Sigmoid colon (tissue), 7 donors: ENCODE measurements around the gene GPR155. TPM values are rescaled to one million over a fixed set of nuclear protein-coding genes. Genes with fewer than 3 reads are reported as not detected.
"Not testable (repeated sequence)": the region's sequence is repeated elsewhere in the genome, so short reads cannot be mapped to it uniquely, and the experiment has no call there.

Source experiments
- DNase-seq: peaks from one replicate; pipeline ENCODE4 v3.0.0-alpha.2; 2019
- H3K27ac ChIP-seq, 4 donors: fragments of 200-600 bp; sonication (generic); one replicate each; pipeline ENCODE4 v1.5.1; 2016 to 2019; ENCODE audit warnings: mild to moderate bottlenecking in 1 of 4
- H3K27me3 ChIP-seq, 3 donors: fragments of 200-600 bp; sonication (generic); one replicate each; pipeline ENCODE4 v1.5.1; 2019; ENCODE audit warnings: mild to moderate bottlenecking in 1 of 3
- H3K36me3 ChIP-seq, 4 donors: fragments of 200-600 bp; sonication (generic); one replicate each; pipeline ENCODE4 v1.5.1; 2016 to 2019
- H3K4me1 ChIP-seq, 4 donors: fragments of 200-600 bp; sonication (generic); one replicate each; pipeline ENCODE4 v1.5.1; 2017 to 2019
- H3K4me3 ChIP-seq, 4 donors: fragments of 200-600 bp; sonication (generic); one replicate each; pipeline ENCODE4 v1.5.1; 2017 to 2019; ENCODE audit warnings: mild to moderate bottlenecking in 2 of 4, moderate library complexity in 1 of 4
- H3K9me3 ChIP-seq, 4 donors: fragments of 200-600 bp in 3 of 4; sonication (generic) in 3 of 4; one replicate each; pipeline versions ENCODE4 v1.5.1 to v1.6.1; 2013 to 2019
- CTCF ChIP-seq, 4 experiments: fragments of 450-650 bp in 3 of 4; fragments of 200-600 bp in 1 of 4; IDR thresholded peaks; one replicate each; pipeline ENCODE4 v1.5.1; 2016 to 2019; ENCODE audit warnings: antibody characterized with exemption in 4 of 4, mild to moderate bottlenecking in 3 of 4, moderate library complexity in 2 of 4
- EP300 ChIP-seq, 4 donors: sonication (generic); formaldehyde crosslinking; IDR thresholded peaks; one replicate each; pipeline ENCODE4 v1.6.1; 2017; ENCODE audit warnings: antibody characterized with exemption in 4 of 4
- POLR2A ChIP-seq, 2 donors: fragments of 450-650 bp; IDR thresholded peaks; one replicate each; pipeline ENCODE4 v1.6.1; 2016; ENCODE audit warnings: antibody characterized with exemption in 2 of 2, mild to moderate bottlenecking in 2 of 2, moderate library complexity in 2 of 2
- POLR2AphosphoS5 ChIP-seq, 4 donors: sonication (generic); formaldehyde crosslinking; IDR thresholded peaks; one replicate each; pipeline ENCODE4 v1.6.1; 2017; ENCODE audit warnings: antibody characterized with exemption in 4 of 4
- WGBS, 2 donors: extraction: QIAGEN DNeasy Blood & Tissue Kit; methylation state at CpG; one replicate each; pipeline ENCODE4 v1.1.7; 2013; 5-methylcytosine and 5-hydroxymethylcytosine counted together
- intact Hi-C: fragments of 100-400 bp; cut with DNase I; formaldehyde crosslinking; loops from one replicate; pipeline ENCODE4 v1.15.1; 2023
- polyA plus RNA-seq, 3 donors: library from polyadenylated mRNA; stranded (reverse); fragments of 200-250 nt; gene quantifications; one replicate each; pipeline ENCODE4 v1.2.3, GENCODE V29; 2013
- total RNA-seq, 4 donors: library from RNA; depleted of rRNA; stranded (reverse); fragments of >200 nt; gene quantifications; one replicate each; pipeline ENCODE4 v1.1.0, GENCODE V29; 2016
- donor health status: healthy with polysubstance abuse.
- donor health status: Bipolar disorder and iron deficiency.
- donor health status: healthy.

Gene GPR155
- total and polyA plus RNA-seq, 7 donors: under 0.01 to 28.9 (median 19.1) TPM

GRCh38 chr2:174412256-174412655 lies 74.6 kb downstream of the GPR155 start:
- intact Hi-C loops: no loop called here
- H3K9me3 ChIP-seq: no peaks in the 10 kb centered on the region

GRCh38 chr2:174410039-174410438 lies 76.8 kb downstream of the GPR155 start:
- H3K4me3 ChIP-seq, H3K27me3 ChIP-seq, H3K4me1 ChIP-seq, intact Hi-C loops, DNase-seq, H3K27ac ChIP-seq, H3K9me3 ChIP-seq: not testable (repeated sequence)
- WGBS, 2 donors: 74 to 79% methylated on average over 23 to 25 of the region's 31 CpGs
- H3K36me3 ChIP-seq: peaks cover 0 to 26% (median 4%) of the 10 kb centered on the region in 4 donors

More at GRCh38 chr2:174412256-174412655, 74.6 kb downstream of the GPR155 start:
- no peaks in the 10 kb centered on the region for H3K27me3 ChIP-seq
- no peak for DNase-seq
- peaks cover 0 to 34% (median 4%) of the 10 kb centered on the region in 4 donors for H3K36me3 ChIP-seq
- no peak for TF ChIP-seq POLR2AphosphoS5 (IDR thresholded peaks at IDR 0.05)
- TF ChIP-seq EP300 (IDR thresholded peaks at IDR 0.05): no peak
- no peak for TF ChIP-seq CTCF (IDR thresholded peaks at IDR 0.05)
- H3K4me1 ChIP-seq: no peaks in the 10 kb centered on the region
- no peak overlapping the region for H3K27ac ChIP-seq
- H3K4me3 ChIP-seq: no peak overlapping the region

- TF ChIP-seq POLR2AphosphoS5 (IDR thresholded peaks at IDR 0.05) (no peak), EP300 (IDR thresholded peaks at IDR 0.05) (no peak), POLR2A (IDR thresholded peaks at IDR 0.05) (no peak), CTCF (IDR thresholded peaks at IDR 0.05) (no peak)
- DNase-seq: no peak
- intact Hi-C loops: no loop called here
- H3K4me1 ChIP-seq: no peaks in the 10 kb centered on the region
- H3K27me3 ChIP-seq: no peaks in the 10 kb centered on the region
- no peak overlapping the region for H3K27ac ChIP-seq
- H3K4me3 ChIP-seq: no peak overlapping the region
- peaks cover 0 to 44% (median 5%) of the 10 kb centered on the region in 4 donors for H3K36me3 ChIP-seq
- no peaks in the 10 kb centered on the region for H3K9me3 ChIP-seq
Observed at GRCh38 chr2:174403628-174404027, 83.2 kb downstream of the GPR155 start.

GRCh38 chr2:174400853-174401252 lies 86.0 kb downstream of the GPR155 start:
- Histone ChIP-seq H3K4me3 (no peak overlapping the region), H3K4me1 (peaks cover 0 to 13% (median 8%) of the 10 kb centered on the region in 4 donors), H3K36me3 (peaks cover 0 to 44% (median 5%) of the 10 kb centered on the region in 4 donors), H3K27ac (no peak overlapping the region), H3K27me3 (no peaks in the 10 kb centered on the region), H3K9me3 (no peaks in the 10 kb centered on the region)
- no peak for DNase-seq
- TF ChIP-seq CTCF (IDR thresholded peaks at IDR 0.05) (no peak), POLR2A (IDR thresholded peaks at IDR 0.05) (no peak), EP300 (IDR thresholded peaks at IDR 0.05) (no peak), POLR2AphosphoS5 (IDR thresholded peaks at IDR 0.05) (no peak)
- intact Hi-C loops: no loop called here

- Histone ChIP-seq H3K27me3 (no peaks in the 10 kb centered on the region), H3K36me3 (peaks cover 0 to 42% (median 4%) of the 10 kb centered on the region in 4 donors), H3K9me3 (no peaks in the 10 kb centered on the region), H3K4me1 (peaks cover 0 to 19% (median 14%) of the 10 kb centered on the region in 4 donors), H3K4me3 (no peak overlapping the region), H3K27ac (no peak overlapping the region)
- 91% methylated on average over 1 of the region's 1 CpG for WGBS, 2 donors
- TF ChIP-seq CTCF (IDR thresholded peaks at IDR 0.05): no peak
- TF ChIP-seq POLR2AphosphoS5 (IDR thresholded peaks at IDR 0.05): no peak
- no peak for TF ChIP-seq EP300 (IDR thresholded peaks at IDR 0.05)
- TF ChIP-seq POLR2A (IDR thresholded peaks at IDR 0.05): no peak
- no peak for DNase-seq
- intact Hi-C loops: loop anchor here (10.0 kb wide), 1 partner anchor 434 kb away; the partner anchor contains the start of gene SP3
Observed at GRCh38 chr2:174399171-174399570, 87.7 kb downstream of the GPR155 start.
